Esophagus squamous epithelium (tissue), 4 donors: Measurements from ENCODE around the gene EPHA1.

ENCODE experiments used
- CTCF ChIP-seq, 6 experiments: fragments of 450-650 bp in 4 of 6; fragments of 200-600 bp in 2 of 6; sonication (generic) in 2 of 6; IDR thresholded peaks; one replicate each; pipeline ENCODE4 v1.5.1; 2016 to 2019; ENCODE audit warnings: antibody characterized with exemption in 6 of 6, mild to moderate bottlenecking in 4 of 6, moderate library complexity in 4 of 6
- POLR2A ChIP-seq, 4 donors: fragments of 450-650 bp; IDR thresholded peaks; one replicate each; pipeline ENCODE4 v1.6.1; 2017; ENCODE audit warnings: antibody characterized with exemption in 4 of 4, mild to moderate bottlenecking in 4 of 4, moderate library complexity in 3 of 4

DNA sequence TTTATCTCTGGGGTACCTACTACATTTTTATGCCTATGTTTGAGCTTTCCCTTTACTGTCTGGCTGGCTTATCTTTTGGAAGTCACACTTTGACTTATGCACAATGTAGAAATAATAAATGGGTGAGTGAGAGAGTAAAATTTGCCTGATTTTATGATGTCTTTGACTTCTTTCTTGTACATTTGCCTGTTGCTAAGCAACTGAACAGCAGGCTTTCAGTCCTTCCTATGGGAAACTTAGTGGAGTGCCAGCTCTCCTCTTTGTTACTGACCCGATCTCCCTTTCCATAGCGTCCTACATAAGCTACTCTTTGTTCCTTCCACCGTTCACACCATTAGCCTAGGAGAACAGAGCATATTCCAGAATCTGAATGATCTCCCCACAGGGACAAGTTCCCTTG, 38.8 kb upstream of the EPHA1 start:
- TF ChIP-seq CTCF (IDR thresholded peaks at IDR 0.05): no peak
- TF ChIP-seq POLR2A (IDR thresholded peaks at IDR 0.05): no peak
